ENCODE results near the gene NOL12.
"Not testable (repeated sequence)": the region's sequence is repeated elsewhere in the genome, so short reads cannot be mapped to it uniquely, and the experiment has no call there.

Gene NOL12

GRCh38 chr22:37686002-37686982 lies at the start of gene NOL12:
Gene NOL12, plus strand, starts transcription at chr22:37686343. Its CDS starts 50 bp downstream, at chr22:37686393.
- peak; percentile 67 for DNase-seq (ENCODE audit: low read depth, low spot score)

- no peak for DNase-seq (ENCODE audit: low read depth, low spot score)
Measured at GRCh38 chr22:37636949-37637273, 49.2 kb upstream of the NOL12 start.

- DNase-seq (ENCODE audit: low read depth, low spot score), result no peak
Measured at GRCh38 chr22:37638391-37639069, 47.6 kb upstream of the NOL12 start.

- no peak for DNase-seq (ENCODE audit: low read depth, low spot score)
Measured at GRCh38 chr22:37639070-37639760, 46.9 kb upstream of the NOL12 start, which contains the start of gene SH3BP1. Gene SH3BP1, plus strand, starts transcription at chr22:37639669. Its CDS starts 119 bp downstream, at chr22:37639788.

- DNase-seq (ENCODE audit: low read depth, low spot score), result no peak
Measured at GRCh38 chr22:37639771-37640590, 46.2 kb upstream of the NOL12 start.

- DNase-seq (ENCODE audit: low read depth, low spot score), result no peak
Measured at GRCh38 chr22:37640591-37641560, 45.3 kb upstream of the NOL12 start.

GRCh38 chr22:37641561-37641949 lies 44.6 kb upstream of the NOL12 start:
- DNase-seq (ENCODE audit: low read depth, low spot score), result no peak

- no peak for DNase-seq (ENCODE audit: low read depth, low spot score)
Measured at GRCh38 chr22:37643225-37643847, 42.8 kb upstream of the NOL12 start.

- no peak for DNase-seq (ENCODE audit: low read depth, low spot score)
Measured at GRCh38 chr22:37647317-37647716, 38.8 kb upstream of the NOL12 start.

GRCh38 chr22:37647928-37648327 lies 38.2 kb upstream of the NOL12 start:
- DNase-seq (ENCODE audit: low read depth, low spot score), result no peak

GRCh38 chr22:37650463-37651136 lies 35.5 kb upstream of the NOL12 start:
- DNase-seq (ENCODE audit: low read depth, low spot score), result no peak

- DNase-seq (ENCODE audit: low read depth, low spot score), result no peak
Measured at GRCh38 chr22:37654563-37655251, 31.4 kb upstream of the NOL12 start.

- no peak for DNase-seq (ENCODE audit: low read depth, low spot score)
Measured at GRCh38 chr22:37655252-37655563, 30.9 kb upstream of the NOL12 start.

- DNase-seq (ENCODE audit: low read depth, low spot score), result not testable (repeated sequence)
Measured at GRCh38 chr22:37656583-37656982, 29.6 kb upstream of the NOL12 start.

GRCh38 chr22:37657590-37658132 lies 28.5 kb upstream of the NOL12 start:
- DNase-seq (ENCODE audit: low read depth, low spot score), result no peak

GRCh38 chr22:37658133-37659065 lies 27.7 kb upstream of the NOL12 start, which contains the start of gene PDXP:
Gene PDXP, plus strand, starts transcription at chr22:37658723. Its CDS starts 60 bp downstream, at chr22:37658783.
- DNase-seq (ENCODE audit: low read depth, low spot score), result peak; percentile 100
